H9 (cell line): ENCODE measurements around the gene CDC42EP3. TPM values are rescaled to one million over a fixed set of nuclear protein-coding genes. Genes with fewer than 3 reads are reported as not detected.

Experiments
- DNase-seq: peaks from one replicate; pipeline ENCODE4 v3.0.0-alpha.2; 2017
- H2AFZ ChIP-seq: one replicate; pipeline ENCODE4 v1.6.1; 2013; ENCODE audit warnings: mild to moderate bottlenecking, low read length, control low read depth, moderate library complexity
- H2AK5ac ChIP-seq: 2 replicates; pipeline ENCODE4 v1.6.1; 2013; ENCODE audit warnings: low read length, control low read depth, mixed read lengths; ENCODE audit not compliant: insufficient read length
- H2BK120ac ChIP-seq: one replicate; pipeline ENCODE4 v1.6.1; 2013; ENCODE audit warnings: low read depth, mild to moderate bottlenecking, low read length, control low read depth, inconsistent platforms; ENCODE audit not compliant: poor library complexity, severe bottlenecking
- H2BK12ac ChIP-seq: 2 replicates; pipeline ENCODE4 v1.6.1; 2013; ENCODE audit warnings: low read length, control low read depth, mixed read lengths, low read depth; ENCODE audit not compliant: insufficient read length
- H2BK15ac ChIP-seq: 2 replicates; pipeline ENCODE4 v1.6.1; 2013; ENCODE audit warnings: low read depth, low read length, control low read depth
- H2BK20ac ChIP-seq: one replicate; pipeline ENCODE4 v1.6.1; 2013; ENCODE audit warnings: low read depth, mild to moderate bottlenecking, low read length, control low read depth, inconsistent platforms; ENCODE audit not compliant: poor library complexity, severe bottlenecking
- H2BK5ac ChIP-seq: 2 replicates; pipeline ENCODE4 v1.6.1; 2013; ENCODE audit warnings: low read length, control low read depth, mixed read lengths; ENCODE audit not compliant: insufficient read length
- H3K14ac ChIP-seq: 2 replicates; pipeline ENCODE4 v1.6.1; 2013; ENCODE audit warnings: low read length, control low read depth; ENCODE audit not compliant: insufficient read depth
- H3K18ac ChIP-seq: 2 replicates; pipeline ENCODE4 v1.6.1; 2013; ENCODE audit warnings: low read depth, mild to moderate bottlenecking, mixed read lengths, low read length, control low read depth; ENCODE audit not compliant: insufficient read length
- H3K23ac ChIP-seq: 2 replicates; pipeline ENCODE4 v1.6.1; 2013; ENCODE audit warnings: low read length, control low read depth, mixed read lengths, low read depth; ENCODE audit not compliant: insufficient read length
- H3K23me2 ChIP-seq: 2 replicates; pipeline ENCODE4 v1.6.1; 2013; ENCODE audit warnings: low read depth, mild to moderate bottlenecking, mixed read lengths, low read length, control low read depth; ENCODE audit not compliant: insufficient read length, poor library complexity, severe bottlenecking
- H3K27ac ChIP-seq: 2 replicates; pipeline ENCODE4 v1.5.1; 2013; ENCODE audit warnings: low read length, control low read depth, mixed read lengths, low read depth; ENCODE audit not compliant: insufficient read length
- H3K27me3 ChIP-seq: 2 replicates; pipeline ENCODE4 v1.6.1; 2013; ENCODE audit warnings: low read length, control low read depth, inconsistent platforms; ENCODE audit not compliant: insufficient read depth
- H3K4ac ChIP-seq: 2 replicates; pipeline ENCODE4 v1.6.1; 2013; ENCODE audit warnings: low read depth, mild to moderate bottlenecking, control low read depth, inconsistent platforms, low read length, moderate library complexity
- H3K4me1 ChIP-seq: 2 replicates; pipeline ENCODE4 v1.6.1; 2013; ENCODE audit warnings: low read length, control low read depth, inconsistent platforms; ENCODE audit not compliant: insufficient read depth
- H3K4me2 ChIP-seq: 2 replicates; pipeline ENCODE4 v1.6.1; 2013; ENCODE audit warnings: low read length, control low read depth, mixed read lengths; ENCODE audit not compliant: insufficient read length, insufficient read depth
- H3K56ac ChIP-seq: 2 replicates; pipeline ENCODE4 v1.6.1; 2013; ENCODE audit warnings: low read depth, mild to moderate bottlenecking, mixed read lengths, low read length, control low read depth; ENCODE audit not compliant: insufficient read length
- H3K79me1 ChIP-seq: 2 replicates; pipeline ENCODE4 v1.6.1; 2013; ENCODE audit warnings: low read depth, mild to moderate bottlenecking, moderate library complexity, low read length, control low read depth, inconsistent platforms; ENCODE audit not compliant: insufficient read depth, poor library complexity, severe bottlenecking
- H3K79me2 ChIP-seq: 2 replicates; pipeline ENCODE4 v1.6.1; 2013; ENCODE audit warnings: low read length, control low read depth, inconsistent platforms; ENCODE audit not compliant: insufficient read depth
- H3K9ac ChIP-seq: 2 replicates; pipeline ENCODE4 v1.6.1; 2013; ENCODE audit warnings: low read length, control low read depth, mixed read lengths; ENCODE audit not compliant: insufficient read length; ENCODE audit errors: extremely low read depth
- H3K9me3 ChIP-seq: one replicate; pipeline ENCODE4 v1.6.1; 2013; ENCODE audit warnings: low read depth, low read length, inconsistent platforms; ENCODE audit not compliant: control insufficient read depth
- H3T11ph ChIP-seq: one replicate; pipeline ENCODE4 v1.6.1; 2013; ENCODE audit warnings: mild to moderate bottlenecking, low read length, control low read depth, inconsistent platforms
- H4K20me1 ChIP-seq: one replicate; pipeline ENCODE4 v1.6.1; 2013; ENCODE audit not compliant: control insufficient read depth, insufficient read length, insufficient read depth
- H4K5ac ChIP-seq: 2 replicates; pipeline ENCODE4 v1.6.1; 2013; ENCODE audit warnings: low read depth, mild to moderate bottlenecking, mixed read lengths, low read length, control low read depth; ENCODE audit not compliant: insufficient read length
- H4K8ac ChIP-seq: replicated peaks from 2 replicates; pipeline ENCODE4 v1.6.1; 2013; ENCODE audit warnings: low read length, control low read depth, mixed read lengths, low read depth; ENCODE audit not compliant: insufficient read length
- H4K91ac ChIP-seq: 2 replicates; pipeline ENCODE4 v1.6.1; 2013; ENCODE audit warnings: low read depth, mild to moderate bottlenecking, moderate library complexity, mixed read lengths, low read length, control low read depth; ENCODE audit not compliant: insufficient read length
- H3K27ac Mint-ChIP-seq, 3 experiments: 2 replicates in 2 of 3; 3 replicates in 1 of 3; pipeline ENCODE4 v1.8.0; 2020 to 2021; ENCODE audit warnings: mixed read lengths in 3 of 3, mild to moderate bottlenecking in 1 of 3, moderate library complexity in 1 of 3
- H3K27me3 Mint-ChIP-seq: 2 replicates; pipeline ENCODE4 v1.8.0; 2021; ENCODE audit warnings: low read depth, mild to moderate bottlenecking, moderate library complexity, mixed read lengths
- H3K36me3 Mint-ChIP-seq, 3 experiments: 2 replicates in 2 of 3; 3 replicates in 1 of 3; pipeline ENCODE4 v1.8.0; 2020 to 2021; ENCODE audit warnings: low read depth in 3 of 3, mixed read lengths in 3 of 3; ENCODE audit not compliant: insufficient read depth in 1 of 3
- H3K4me1 Mint-ChIP-seq, 2 experiments: 2 replicates each; pipeline ENCODE4 v1.8.0; 2020; ENCODE audit warnings: mixed read lengths in 2 of 2
- H3K4me3 Mint-ChIP-seq, 2 experiments: 2 replicates in 1 of 2; 3 replicates in 1 of 2; pipeline ENCODE4 v1.8.0; 2020 to 2021; ENCODE audit warnings: mild to moderate bottlenecking in 2 of 2, mixed read lengths in 2 of 2, moderate library complexity in 1 of 2
- H3K9me3 Mint-ChIP-seq, 2 experiments: 2 replicates in 1 of 2; 3 replicates in 1 of 2; pipeline ENCODE4 v1.8.0; 2020; ENCODE audit warnings: mild to moderate bottlenecking in 2 of 2, mixed read lengths in 2 of 2, moderate library complexity in 1 of 2
- WGBS: extraction: QIAGEN DNeasy Blood & Tissue Kit; methylation state at CpG from one replicate; pipeline ENCODE4 v1.1.7; 2013; ENCODE audit warnings: missing lambda C conversion rate, low lambda C conversion rate, mixed read lengths; ENCODE audit not compliant: insufficient read length; ENCODE audit errors: extremely low coverage; 5-methylcytosine and 5-hydroxymethylcytosine counted together
- long read RNA-seq: library from polyadenylated mRNA; unstranded; transcript quantifications from one replicate; pipeline ENCODE4 v2.0.0, GENCODE V29; 2020
- total RNA-seq: library from RNA; stranded (reverse); gene quantifications from 2 replicates; pipeline ENCODE4 v1.2.1, GENCODE V29; 2021
- TF ChIP-seq, protein P1 (sequence below): fragments of 200-600 bp; sonication (generic); conservative IDR thresholded peaks from 3 replicates; pipeline ENCODE4 v1.8.0; 2021; ENCODE audit warnings: antibody characterized with exemption, mild to moderate bottlenecking

Gene CDC42EP3, protein sequence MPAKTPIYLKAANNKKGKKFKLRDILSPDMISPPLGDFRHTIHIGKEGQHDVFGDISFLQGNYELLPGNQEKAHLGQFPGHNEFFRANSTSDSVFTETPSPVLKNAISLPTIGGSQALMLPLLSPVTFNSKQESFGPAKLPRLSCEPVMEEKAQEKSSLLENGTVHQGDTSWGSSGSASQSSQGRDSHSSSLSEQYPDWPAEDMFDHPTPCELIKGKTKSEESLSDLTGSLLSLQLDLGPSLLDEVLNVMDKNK
- total RNA-seq, result 58.3 and 61.5 TPM in 2 replicates
- long read RNA-seq, full-length matches to known transcripts, result 205 of 244 reads
- long read RNA-seq, partial matches to known transcripts, result 19 of 244 reads
- long read RNA-seq, other reads (novel, unspliced or antisense), result 20 of 244 reads

- Histone ChIP-seq H2BK20ac (no peak within 1 kb of the TSS), H2AK5ac (no peak within 1 kb of the TSS), H3K14ac (peak within 1 kb of the TSS; percentile 93), H4K20me1 (no peaks in the 10 kb centered on the region), H2BK15ac (no peak within 1 kb of the TSS), H4K91ac (no peak within 1 kb of the TSS), H3K4me1 (peaks cover 8% of the 10 kb centered on the region; the same call in 1 of the 2 replicates), H3K9ac (peak within 1 kb of the TSS; percentile 80), H3K18ac (peak within 1 kb of the TSS; percentile 27), H3K23ac (no peak within 1 kb of the TSS), H3K4ac (no peak within 1 kb of the TSS), H4K8ac (no peak within 1 kb of the TSS), H3K79me1 (peaks cover 15% of the 10 kb centered on the region), H3K79me2 (peaks cover 30% of the 10 kb centered on the region; the same call in 1 of the 2 replicates), H2BK120ac (no peak within 1 kb of the TSS), H3K56ac (no peak within 1 kb of the TSS), H3K9me3 (no peaks in the 10 kb centered on the region), H2BK5ac (no peak within 1 kb of the TSS), H3K23me2 (peaks cover 14% of the 10 kb centered on the region), H3K4me2 (peak within 1 kb of the TSS; percentile 86), H3T11ph (no peak within 1 kb of the TSS), H3K27me3 (no peaks in the 10 kb centered on the region), H4K5ac (no peak within 1 kb of the TSS), H2AFZ (no peak within 1 kb of the TSS), H3K27ac (peak within 1 kb of the TSS; percentile 46), H2BK12ac (no peak within 1 kb of the TSS)
- Mint-ChIP-seq H3K4me1 (peaks cover 57 to 60% of the 10 kb centered on the region in 2 experiments), H3K9me3 (no peaks in the 10 kb centered on the region), H3K4me3 (peak within 1 kb of the TSS; percentile 89 to 91), H3K27ac (peak within 1 kb of the TSS; percentile 59 to 89 (median 82); a peak in 4 of 7 replicates), H3K27me3 (no peaks in the 10 kb centered on the region), H3K36me3 (peaks cover 0 to 26% (median 0%) of the 10 kb centered on the region in 3 experiments; a peak in 4 of 7 replicates)
- peak; percentile 78 for DNase-seq
- TF ChIP-seq, protein P1, sequence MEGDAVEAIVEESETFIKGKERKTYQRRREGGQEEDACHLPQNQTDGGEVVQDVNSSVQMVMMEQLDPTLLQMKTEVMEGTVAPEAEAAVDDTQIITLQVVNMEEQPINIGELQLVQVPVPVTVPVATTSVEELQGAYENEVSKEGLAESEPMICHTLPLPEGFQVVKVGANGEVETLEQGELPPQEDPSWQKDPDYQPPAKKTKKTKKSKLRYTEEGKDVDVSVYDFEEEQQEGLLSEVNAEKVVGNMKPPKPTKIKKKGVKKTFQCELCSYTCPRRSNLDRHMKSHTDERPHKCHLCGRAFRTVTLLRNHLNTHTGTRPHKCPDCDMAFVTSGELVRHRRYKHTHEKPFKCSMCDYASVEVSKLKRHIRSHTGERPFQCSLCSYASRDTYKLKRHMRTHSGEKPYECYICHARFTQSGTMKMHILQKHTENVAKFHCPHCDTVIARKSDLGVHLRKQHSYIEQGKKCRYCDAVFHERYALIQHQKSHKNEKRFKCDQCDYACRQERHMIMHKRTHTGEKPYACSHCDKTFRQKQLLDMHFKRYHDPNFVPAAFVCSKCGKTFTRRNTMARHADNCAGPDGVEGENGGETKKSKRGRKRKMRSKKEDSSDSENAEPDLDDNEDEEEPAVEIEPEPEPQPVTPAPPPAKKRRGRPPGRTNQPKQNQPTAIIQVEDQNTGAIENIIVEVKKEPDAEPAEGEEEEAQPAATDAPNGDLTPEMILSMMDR, result no peak
- WGBS, result no CpG with 5 or more reads among the region's 90 CpGs
Measured at GRCh38 chr2:37671009-37671815, at the start of gene CDC42EP3. CDC42EP3 (minus strand) TSS chr2:37671642; CDS start chr2:37646587, 25,055 bp downstream.
